Mesothelial cell of epicardium (in vitro differentiated cells): Measurements from ENCODE around the gene PPP4R3B. TPM values are rescaled to one million over a fixed set of nuclear protein-coding genes. Genes with fewer than 3 reads are reported as not detected.

ENCODE experiments used
- DNase-seq, 2 experiments: peaks; one replicate each; pipeline ENCODE4 v3.0.0; 2021; ENCODE audit warnings: low spot score in 2 of 2; ENCODE audit not compliant: unreplicated experiment in 2 of 2
- H3K27ac Mint-ChIP-seq: 2 replicates; pipeline ENCODE4 v1.8.0; 2021; ENCODE audit warnings: mixed read lengths
- H3K27me3 Mint-ChIP-seq: 2 replicates; pipeline ENCODE4 v1.8.0; 2021; ENCODE audit warnings: low read depth, mixed read lengths
- H3K36me3 Mint-ChIP-seq: 2 replicates; pipeline ENCODE4 v1.8.0; 2021; ENCODE audit warnings: mixed read lengths
- H3K4me1 Mint-ChIP-seq: 2 replicates; pipeline ENCODE4 v1.8.0; 2021; ENCODE audit warnings: mixed read lengths
- H3K4me3 Mint-ChIP-seq: 2 replicates; pipeline ENCODE4 v1.8.0; 2021; ENCODE audit warnings: mild to moderate bottlenecking, moderate library complexity, mixed read lengths
- H3K9me3 Mint-ChIP-seq: 2 replicates; pipeline ENCODE4 v1.8.0; 2021; ENCODE audit warnings: mixed read lengths
- total RNA-seq: library from RNA; stranded (reverse); gene quantifications from 3 replicates; pipeline ENCODE4 v1.2.1, GENCODE V29; 2021
- TF ChIP-seq, protein P1 (sequence below): fragments of 200-600 bp; sonication (generic); IDR thresholded peaks from one replicate; pipeline ENCODE4 v1.5.0; 2021; ENCODE audit warnings: antibody characterized with exemption; ENCODE audit not compliant: unreplicated experiment

The PPP4R3B gene
- total RNA-seq, 1 donor from 2014 or later: 52.0 TPM

DNA sequence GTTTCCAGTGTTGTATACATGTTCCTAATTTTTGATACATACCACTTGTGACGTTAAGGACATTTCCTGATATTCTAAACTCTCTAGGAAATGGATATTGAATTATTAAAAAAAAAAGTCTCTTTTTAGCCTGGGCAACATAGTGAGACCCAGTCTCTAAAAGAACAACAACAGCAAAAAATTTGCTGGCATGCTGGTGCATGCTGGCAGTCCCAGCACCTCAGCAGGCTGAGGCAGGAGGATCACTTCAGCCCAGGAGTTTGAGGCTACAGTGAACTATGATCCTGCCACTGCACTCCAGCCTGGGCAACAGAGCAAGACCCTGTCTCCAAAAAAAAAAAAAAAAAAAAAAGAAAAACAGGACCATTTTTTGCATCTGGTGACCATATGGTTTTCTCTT, 10.5 kb upstream of the PPP4R3B start:
- peaks cover 7% of the 10 kb centered on the region for H3K4me1 Mint-ChIP-seq
- H3K9me3 Mint-ChIP-seq: no peaks in the 10 kb centered on the region
- no peak overlapping the region for H3K27ac Mint-ChIP-seq
- TF ChIP-seq, protein P1, sequence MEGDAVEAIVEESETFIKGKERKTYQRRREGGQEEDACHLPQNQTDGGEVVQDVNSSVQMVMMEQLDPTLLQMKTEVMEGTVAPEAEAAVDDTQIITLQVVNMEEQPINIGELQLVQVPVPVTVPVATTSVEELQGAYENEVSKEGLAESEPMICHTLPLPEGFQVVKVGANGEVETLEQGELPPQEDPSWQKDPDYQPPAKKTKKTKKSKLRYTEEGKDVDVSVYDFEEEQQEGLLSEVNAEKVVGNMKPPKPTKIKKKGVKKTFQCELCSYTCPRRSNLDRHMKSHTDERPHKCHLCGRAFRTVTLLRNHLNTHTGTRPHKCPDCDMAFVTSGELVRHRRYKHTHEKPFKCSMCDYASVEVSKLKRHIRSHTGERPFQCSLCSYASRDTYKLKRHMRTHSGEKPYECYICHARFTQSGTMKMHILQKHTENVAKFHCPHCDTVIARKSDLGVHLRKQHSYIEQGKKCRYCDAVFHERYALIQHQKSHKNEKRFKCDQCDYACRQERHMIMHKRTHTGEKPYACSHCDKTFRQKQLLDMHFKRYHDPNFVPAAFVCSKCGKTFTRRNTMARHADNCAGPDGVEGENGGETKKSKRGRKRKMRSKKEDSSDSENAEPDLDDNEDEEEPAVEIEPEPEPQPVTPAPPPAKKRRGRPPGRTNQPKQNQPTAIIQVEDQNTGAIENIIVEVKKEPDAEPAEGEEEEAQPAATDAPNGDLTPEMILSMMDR: no peak
- H3K27me3 Mint-ChIP-seq: no peaks in the 10 kb centered on the region
- H3K36me3 Mint-ChIP-seq: peaks cover 12% of the 10 kb centered on the region
- H3K4me3 Mint-ChIP-seq: no peak overlapping the region
- no peak for DNase-seq

DNA sequence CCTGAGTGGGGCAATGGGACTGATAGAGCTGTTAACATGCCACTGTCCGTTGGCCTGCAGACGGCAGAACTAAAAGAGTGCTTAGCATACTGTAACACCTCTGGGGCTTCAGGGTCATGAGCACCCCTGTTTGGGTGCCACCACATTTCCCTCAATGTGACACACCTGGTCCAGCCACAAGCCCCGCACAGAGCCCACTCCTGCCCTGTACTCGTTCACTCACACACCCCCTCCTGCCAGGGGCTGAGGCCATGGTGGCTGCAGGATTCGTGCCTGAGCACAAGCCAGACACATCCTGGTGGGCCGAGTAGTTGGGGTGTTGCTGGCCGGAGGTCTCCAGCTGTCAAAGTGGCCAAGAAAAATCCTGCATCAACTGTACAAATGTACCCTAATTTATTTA, 4.4 kb upstream of the PPP4R3B start:
- Mint-ChIP-seq H3K27me3 (no peaks in the 10 kb centered on the region), H3K4me1 (peaks cover 10% of the 10 kb centered on the region), H3K9me3 (no peaks in the 10 kb centered on the region), H3K27ac (no peak overlapping the region), H3K4me3 (no peak overlapping the region), H3K36me3 (no peaks in the 10 kb centered on the region)
- TF ChIP-seq, protein P1: no peak
- no peak for DNase-seq

DNA sequence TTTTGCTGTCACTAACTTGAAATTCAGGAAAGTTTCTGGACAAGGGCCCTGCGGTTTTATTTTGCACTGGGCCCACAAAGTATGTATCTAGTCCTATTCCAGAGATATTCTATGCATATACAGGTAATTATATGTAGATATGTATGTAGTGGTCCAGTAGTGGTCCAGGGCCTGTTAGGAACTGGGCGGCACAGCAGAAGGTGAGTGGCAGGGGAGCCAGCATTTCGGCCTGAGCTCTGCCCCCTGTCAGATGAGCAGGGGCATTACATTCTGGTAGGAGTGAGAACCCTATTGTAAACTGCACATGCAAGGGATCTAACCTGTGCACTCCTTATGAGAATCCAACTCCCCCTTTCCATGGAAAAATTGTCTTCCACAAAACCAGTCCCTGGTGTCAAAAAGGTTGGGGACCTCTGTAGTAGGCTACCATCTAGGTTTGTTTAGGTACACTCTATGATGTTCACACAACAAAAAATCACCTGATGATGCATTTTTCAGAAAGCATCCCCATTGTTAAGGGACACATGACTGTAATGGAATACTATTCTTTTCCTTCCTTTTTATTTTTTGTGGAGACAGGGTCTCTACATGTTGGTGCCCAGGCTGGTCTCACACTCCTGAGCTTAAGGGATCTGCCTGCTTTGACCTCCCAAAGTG, 2.8 kb upstream of the PPP4R3B start:
- peak overlapping the region; percentile 45 for H3K27ac Mint-ChIP-seq
- H3K4me3 Mint-ChIP-seq: no peak overlapping the region
- no peaks in the 10 kb centered on the region for H3K9me3 Mint-ChIP-seq

DNA sequence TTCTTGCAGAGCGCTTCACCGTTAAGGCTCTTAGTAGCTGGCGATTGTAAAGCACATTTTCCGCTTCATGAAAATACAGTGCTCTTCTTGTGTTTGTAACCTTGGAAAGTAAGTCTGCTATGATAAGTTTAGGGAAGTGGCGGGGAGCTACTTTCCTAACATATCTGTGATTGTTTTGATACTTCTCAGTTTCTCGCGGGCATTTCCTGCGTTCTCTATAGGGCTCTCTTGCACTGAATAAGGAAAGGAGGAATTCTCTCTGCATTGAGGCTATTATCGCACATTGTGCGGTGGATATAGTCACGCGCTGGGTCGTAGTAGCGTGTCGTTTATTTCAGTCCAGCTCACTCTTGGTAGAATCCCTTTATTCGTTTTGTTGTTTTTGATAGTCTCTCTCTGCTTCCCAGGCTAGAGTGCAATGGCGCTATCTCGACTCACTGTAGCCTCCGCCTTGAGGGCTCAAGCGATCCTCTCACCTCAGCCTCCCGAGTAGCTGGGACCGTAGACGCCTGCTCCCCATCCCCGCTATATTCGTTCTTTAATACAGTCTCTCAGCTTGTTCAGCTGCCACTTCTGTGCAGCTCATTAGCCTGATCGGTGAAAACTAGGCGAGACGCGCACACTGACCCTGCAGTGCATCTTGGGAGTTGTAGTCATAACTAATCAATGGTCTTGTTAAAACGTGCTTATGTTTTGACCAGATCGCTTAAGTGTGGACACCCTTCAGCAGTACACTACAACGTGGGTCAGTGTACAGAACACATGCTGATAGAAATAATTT, 1.0 kb upstream of the PPP4R3B start:
- TF ChIP-seq, protein P1: no peak
- Mint-ChIP-seq H3K9me3 (no peaks in the 10 kb centered on the region), H3K27me3 (no peaks in the 10 kb centered on the region), H3K27ac (no peak overlapping the region), H3K36me3 (peaks cover 6% of the 10 kb centered on the region), H3K4me3 (no peak overlapping the region), H3K4me1 (peaks cover 20% of the 10 kb centered on the region)
- no peak for DNase-seq

More for the DNA sequence above, 2.8 kb upstream of the PPP4R3B start:
- no peaks in the 10 kb centered on the region for H3K27me3 Mint-ChIP-seq
- TF ChIP-seq, protein P1: no peak
- H3K36me3 Mint-ChIP-seq: no peaks in the 10 kb centered on the region
- peaks cover 17% of the 10 kb centered on the region for H3K4me1 Mint-ChIP-seq
- DNase-seq: no peak

DNA sequence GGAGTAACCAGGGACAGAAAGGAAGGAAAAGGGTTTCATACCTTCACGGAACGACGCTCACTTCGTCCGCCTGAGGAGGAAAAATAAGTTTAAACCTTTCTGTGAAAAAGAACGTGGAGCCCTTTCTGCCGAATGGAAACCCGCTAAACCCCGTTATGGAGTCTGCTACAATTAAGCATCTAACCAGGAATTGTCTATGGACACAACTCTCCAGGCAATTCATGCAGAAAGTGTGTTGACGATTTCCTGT, 528 bp upstream of the PPP4R3B start:
- TF ChIP-seq, protein P1: no peak
- H3K4me1 Mint-ChIP-seq: peaks cover 20% of the 10 kb centered on the region
- peaks cover 8% of the 10 kb centered on the region for H3K36me3 Mint-ChIP-seq
- H3K27ac Mint-ChIP-seq: no peak overlapping the region
- no peak for DNase-seq
- no peak overlapping the region for H3K4me3 Mint-ChIP-seq
- no peaks in the 10 kb centered on the region for H3K9me3 Mint-ChIP-seq
- no peaks in the 10 kb centered on the region for H3K27me3 Mint-ChIP-seq
